Measurements from ENCODE around the gene DIAPH1.

GRCh38 chr5:141657404-141657803, 38.6 kb upstream of the DIAPH1 start:
- TF ChIP-seq POLR2AphosphoS5 (IDR thresholded peaks at IDR 0.05): no peak
- no peak for TF ChIP-seq CTCF (IDR thresholded peaks at IDR 0.05)
- no peak for TF ChIP-seq POLR2A (IDR thresholded peaks at IDR 0.05)

Measured in prostate gland (tissue), 2 donors.